ENCODE data around the gene PPP1R10.

PPP1R10 gene

GRCh38 chr6:30611856-30612194 lies 5.2 kb downstream of the PPP1R10 start:
- DNase-seq, result no peak
- Histone ChIP-seq H2AFZ (ENCODE audit: low read length) (no peak overlapping the region), H4K20me1 (ENCODE audit: insufficient read depth, low read length) (no peaks in the 10 kb centered on the region; the same call in 1 of the 2 replicates), H3K9ac (ENCODE audit: low read length) (no peak overlapping the region), H3K4me2 (ENCODE audit: low read depth, low read length) (no peak overlapping the region), H3K4me3 (ENCODE audit: low read length) (no peak overlapping the region), H3K9me2 (replicated peaks; ENCODE audit: insufficient read depth, low read length) (no peaks in the 10 kb centered on the region), H3K79me2 (ENCODE audit: low read length) (peaks cover 88% of the 10 kb centered on the region), H3F3A (ENCODE audit: insufficient read depth, low read length) (peaks cover 36% of the 10 kb centered on the region), H3K36me3 (replicated peaks; ENCODE audit: insufficient read depth, low read length) (peaks cover 20% of the 10 kb centered on the region; the same call in 1 of the 2 replicates), H3K9me3 (replicated peaks; ENCODE audit: insufficient read depth, low read length) (no peaks in the 10 kb centered on the region), H3K4me1 (ENCODE audit: low read length) (peaks cover 8% of the 10 kb centered on the region; the same call in 1 of the 2 replicates), H3K27ac (ENCODE audit: low read length) (no peak overlapping the region), H3K27me3 (replicated peaks; ENCODE audit: insufficient read depth, low read length) (no peaks in the 10 kb centered on the region)
- no peak for TF ChIP-seq EZH2 (optimal IDR thresholded peaks at IDR 0.05; ENCODE audit: low read depth, low read length)
- no peak for TF ChIP-seq CTCF (IDR thresholded peaks at IDR 0.05; ENCODE audit: low read length)

- Histone ChIP-seq H3F3A (ENCODE audit: insufficient read depth, low read length) (peaks cover 35% of the 10 kb centered on the region), H3K9me3 (replicated peaks; ENCODE audit: insufficient read depth, low read length) (no peaks in the 10 kb centered on the region), H3K79me2 (ENCODE audit: low read length) (peaks cover 88% of the 10 kb centered on the region), H2AFZ (ENCODE audit: low read length) (no peak overlapping the region), H3K4me2 (ENCODE audit: low read depth, low read length) (no peak overlapping the region), H3K36me3 (replicated peaks; ENCODE audit: insufficient read depth, low read length) (peaks cover 18% of the 10 kb centered on the region; the same call in 1 of the 2 replicates), H4K20me1 (ENCODE audit: insufficient read depth, low read length) (no peaks in the 10 kb centered on the region; the same call in 1 of the 2 replicates), H3K27me3 (replicated peaks; ENCODE audit: insufficient read depth, low read length) (no peaks in the 10 kb centered on the region), H3K4me1 (ENCODE audit: low read length) (peaks cover 8% of the 10 kb centered on the region; the same call in 1 of the 2 replicates), H3K27ac (ENCODE audit: low read length) (no peak overlapping the region), H3K9ac (ENCODE audit: low read length) (no peak overlapping the region), H3K4me3 (ENCODE audit: low read length) (no peak overlapping the region), H3K9me2 (replicated peaks; ENCODE audit: insufficient read depth, low read length) (no peaks in the 10 kb centered on the region)
- DNase-seq, result no peak
- TF ChIP-seq EZH2phosphoT487 (IDR thresholded peaks at IDR 0.05; ENCODE audit: low read length) (no peak), CTCF (IDR thresholded peaks at IDR 0.05; ENCODE audit: low read length) (no peak), EZH2 (optimal IDR thresholded peaks at IDR 0.05; ENCODE audit: low read depth, low read length) (no peak)
These were observed 5.7 kb downstream of the PPP1R10 start for GRCh38 chr6:30611150-30611855.

DNA sequence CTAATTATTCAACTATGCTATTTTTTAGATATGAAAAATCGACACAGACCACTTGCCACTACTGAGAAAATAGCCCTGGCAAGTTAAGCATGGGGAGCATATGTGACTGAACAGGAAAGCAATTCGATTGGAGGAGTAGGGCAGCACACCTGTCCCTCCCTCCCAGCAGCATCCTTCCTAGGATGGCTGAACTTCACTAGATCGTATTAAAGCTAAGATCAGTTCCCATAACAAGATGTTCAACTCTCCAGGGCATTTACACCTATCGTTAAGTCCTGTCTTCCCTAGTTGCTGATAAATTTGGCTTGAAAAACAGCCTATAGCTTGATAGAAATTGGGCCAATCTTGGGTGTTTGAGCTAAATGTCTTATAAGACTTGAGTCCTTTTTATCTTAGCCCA lies 7.0 kb downstream of the PPP1R10 start:
- DNase-seq, result no peak
- Histone ChIP-seq H3K27ac (ENCODE audit: low read length) (no peak overlapping the region), H3K9me2 (replicated peaks; ENCODE audit: insufficient read depth, low read length) (no peaks in the 10 kb centered on the region), H3K9me3 (replicated peaks; ENCODE audit: insufficient read depth, low read length) (no peaks in the 10 kb centered on the region), H2AFZ (ENCODE audit: low read length) (no peak overlapping the region), H3K36me3 (replicated peaks; ENCODE audit: insufficient read depth, low read length) (peaks cover 25% of the 10 kb centered on the region; the same call in 1 of the 2 replicates), H4K20me1 (ENCODE audit: insufficient read depth, low read length) (no peaks in the 10 kb centered on the region; the same call in 1 of the 2 replicates), H3K79me2 (ENCODE audit: low read length) (peaks cover 88% of the 10 kb centered on the region), H3K4me3 (ENCODE audit: low read length) (no peak overlapping the region), H3K27me3 (replicated peaks; ENCODE audit: insufficient read depth, low read length) (no peaks in the 10 kb centered on the region), H3K9ac (ENCODE audit: low read length) (no peak overlapping the region), H3K4me2 (ENCODE audit: low read depth, low read length) (no peak overlapping the region), H3F3A (ENCODE audit: insufficient read depth, low read length) (peaks cover 29% of the 10 kb centered on the region), H3K4me1 (ENCODE audit: low read length) (peaks cover 8% of the 10 kb centered on the region; the same call in 1 of the 2 replicates)
- TF ChIP-seq EZH2phosphoT487 (IDR thresholded peaks at IDR 0.05; ENCODE audit: low read length), result no peak
- no peak for TF ChIP-seq CTCF (IDR thresholded peaks at IDR 0.05; ENCODE audit: low read length)
- TF ChIP-seq EZH2 (optimal IDR thresholded peaks at IDR 0.05; ENCODE audit: low read depth, low read length), result no peak
